ENCODE data around the gene SS18L1. TPM values are rescaled to one million over a fixed set of nuclear protein-coding genes. Genes with fewer than 3 reads are reported as not detected.

The SS18L1 gene
- total RNA-seq, 1 experiment from 2014 or later: 12.3 TPM

GRCh38 chr20:62149532-62150309 is 6.2 kb downstream of the SS18L1 start:
- no peak for DNase-seq
- Histone ChIP-seq H3K4me2 (ENCODE audit: low read depth, low read length, poor library complexity, severe bottlenecking) (no peak overlapping the region), H3K9ac (ENCODE audit: low read length) (no peak overlapping the region), H3K4me1 (ENCODE audit: low read length) (peaks cover 5% of the 10 kb centered on the region), H3K79me2 (ENCODE audit: low read length) (peaks cover 35% of the 10 kb centered on the region), H3K27me3 (ENCODE audit: low read length) (no peaks in the 10 kb centered on the region), H3K27ac (ENCODE audit: low read length) (no peak overlapping the region), H3K4me3 (ENCODE audit: low read length) (no peak overlapping the region), H4K20me1 (ENCODE audit: insufficient read depth, low read depth, low read length) (peaks cover 70% of the 10 kb centered on the region), H3K9me3 (ENCODE audit: low read length) (no peaks in the 10 kb centered on the region; the same call in 1 of the 2 replicates), H3K9me2 (replicated peaks; ENCODE audit: insufficient read depth, low read length) (no peaks in the 10 kb centered on the region), H3K36me3 (ENCODE audit: insufficient read depth, low read length) (peaks cover 3% of the 10 kb centered on the region; the same call in 1 of the 2 replicates), H2AFZ (ENCODE audit: low read length) (no peak overlapping the region)

- Histone ChIP-seq H3K9ac (ENCODE audit: low read length) (no peak overlapping the region), H3K4me2 (ENCODE audit: low read depth, low read length, poor library complexity, severe bottlenecking) (no peak overlapping the region), H3K9me3 (ENCODE audit: low read length) (no peaks in the 10 kb centered on the region; the same call in 1 of the 2 replicates), H3K4me3 (ENCODE audit: low read length) (no peak overlapping the region), H3K27ac (ENCODE audit: low read length) (no peak overlapping the region), H3K27me3 (ENCODE audit: low read length) (no peaks in the 10 kb centered on the region), H3K4me1 (ENCODE audit: low read length) (no peaks in the 10 kb centered on the region; the same call in 1 of the 2 replicates), H4K20me1 (ENCODE audit: insufficient read depth, low read depth, low read length) (peaks cover 70% of the 10 kb centered on the region), H3K9me2 (replicated peaks; ENCODE audit: insufficient read depth, low read length) (no peaks in the 10 kb centered on the region), H2AFZ (ENCODE audit: low read length) (no peak overlapping the region), H3K79me2 (ENCODE audit: low read length) (peaks cover 29% of the 10 kb centered on the region), H3K36me3 (ENCODE audit: insufficient read depth, low read length) (peaks cover 3% of the 10 kb centered on the region; the same call in 1 of the 2 replicates)
- no peak for DNase-seq
These were observed 6.7 kb downstream of the SS18L1 start for GRCh38 chr20:62150310-62150575.

- no peak overlapping the region for H3K4me2 ChIP-seq (ENCODE audit: low read depth, low read length, poor library complexity, severe bottlenecking)
- no peaks in the 10 kb centered on the region for H3K9me2 ChIP-seq (replicated peaks; ENCODE audit: insufficient read depth, low read length)
- H3K79me2 ChIP-seq (ENCODE audit: low read length): peaks cover 20% of the 10 kb centered on the region; the same call in 1 of the 2 replicates
- H3K9ac ChIP-seq (ENCODE audit: low read length): no peak overlapping the region
- peaks cover 2% of the 10 kb centered on the region for H3K4me1 ChIP-seq (ENCODE audit: low read length)
- no peak overlapping the region for H3K4me3 ChIP-seq (ENCODE audit: low read length)
- peaks cover 70% of the 10 kb centered on the region for H4K20me1 ChIP-seq (ENCODE audit: insufficient read depth, low read depth, low read length)
- no peak overlapping the region for H2AFZ ChIP-seq (ENCODE audit: low read length)
- no peaks in the 10 kb centered on the region; the same call in 1 of the 2 replicates for H3K36me3 ChIP-seq (ENCODE audit: insufficient read depth, low read length)
- no peak overlapping the region for H3K27ac ChIP-seq (ENCODE audit: low read length)
- H3K27me3 ChIP-seq (ENCODE audit: low read length): no peaks in the 10 kb centered on the region
- no peak for DNase-seq
- H3K9me3 ChIP-seq (ENCODE audit: low read length): no peaks in the 10 kb centered on the region; the same call in 1 of the 2 replicates
These were observed 7.7 kb downstream of the SS18L1 start for GRCh38 chr20:62151225-62151624.

- no peak for DNase-seq
- H3K9me3 ChIP-seq (ENCODE audit: low read length): no peaks in the 10 kb centered on the region; the same call in 1 of the 2 replicates
- H3K4me1 ChIP-seq (ENCODE audit: low read length): peaks cover 9% of the 10 kb centered on the region
- H3K79me2 ChIP-seq (ENCODE audit: low read length): peaks cover 16% of the 10 kb centered on the region; the same call in 1 of the 2 replicates
- no peak overlapping the region for H3K4me2 ChIP-seq (ENCODE audit: low read depth, low read length, poor library complexity, severe bottlenecking)
- H3K36me3 ChIP-seq (ENCODE audit: insufficient read depth, low read length): no peaks in the 10 kb centered on the region; the same call in 1 of the 2 replicates
- no peaks in the 10 kb centered on the region for H3K9me2 ChIP-seq (replicated peaks; ENCODE audit: insufficient read depth, low read length)
- H3K27ac ChIP-seq (ENCODE audit: low read length): no peak overlapping the region
- H3K9ac ChIP-seq (ENCODE audit: low read length): no peak overlapping the region
- H4K20me1 ChIP-seq (ENCODE audit: insufficient read depth, low read depth, low read length): peaks cover 70% of the 10 kb centered on the region
- no peaks in the 10 kb centered on the region for H3K27me3 ChIP-seq (ENCODE audit: low read length)
- no peak overlapping the region for H3K4me3 ChIP-seq (ENCODE audit: low read length)
- H2AFZ ChIP-seq (ENCODE audit: low read length): no peak overlapping the region
These were observed 8.3 kb downstream of the SS18L1 start for GRCh38 chr20:62151835-62152364.

GRCh38 chr20:62155428-62156253 is 12.1 kb downstream of the SS18L1 start:
- H4K20me1 ChIP-seq (ENCODE audit: insufficient read depth, low read depth, low read length): peaks cover 72% of the 10 kb centered on the region
- H3K9ac ChIP-seq (ENCODE audit: low read length): no peak overlapping the region
- H3K9me2 ChIP-seq (replicated peaks; ENCODE audit: insufficient read depth, low read length): no peaks in the 10 kb centered on the region
- H3K79me2 ChIP-seq (ENCODE audit: low read length): no peaks in the 10 kb centered on the region; the same call in 1 of the 2 replicates
- H3K4me3 ChIP-seq (ENCODE audit: low read length): no peak overlapping the region
- peaks cover 36% of the 10 kb centered on the region for H3K4me1 ChIP-seq (ENCODE audit: low read length)
- H3K4me2 ChIP-seq (ENCODE audit: low read depth, low read length, poor library complexity, severe bottlenecking): no peak overlapping the region
- no peak overlapping the region for H2AFZ ChIP-seq (ENCODE audit: low read length)
- no peaks in the 10 kb centered on the region; the same call in 1 of the 2 replicates for H3K36me3 ChIP-seq (ENCODE audit: insufficient read depth, low read length)
- no peak for DNase-seq
- no peaks in the 10 kb centered on the region; the same call in 1 of the 2 replicates for H3K9me3 ChIP-seq (ENCODE audit: low read length)
- no peaks in the 10 kb centered on the region for H3K27me3 ChIP-seq (ENCODE audit: low read length)
- H3K27ac ChIP-seq (ENCODE audit: low read length): no peak overlapping the region

GRCh38 chr20:62156254-62156556 is 12.6 kb downstream of the SS18L1 start:
- peaks cover 36% of the 10 kb centered on the region for H3K4me1 ChIP-seq (ENCODE audit: low read length)
- no peaks in the 10 kb centered on the region; the same call in 1 of the 2 replicates for H3K9me3 ChIP-seq (ENCODE audit: low read length)
- no peak for DNase-seq
- no peak overlapping the region for H2AFZ ChIP-seq (ENCODE audit: low read length)
- H3K4me2 ChIP-seq (ENCODE audit: low read depth, low read length, poor library complexity, severe bottlenecking): no peak overlapping the region
- H3K4me3 ChIP-seq (ENCODE audit: low read length): no peak overlapping the region
- H3K9me2 ChIP-seq (replicated peaks; ENCODE audit: insufficient read depth, low read length): no peaks in the 10 kb centered on the region
- no peak overlapping the region for H3K27ac ChIP-seq (ENCODE audit: low read length)
- no peaks in the 10 kb centered on the region; the same call in 1 of the 2 replicates for H3K79me2 ChIP-seq (ENCODE audit: low read length)
- H3K27me3 ChIP-seq (ENCODE audit: low read length): no peaks in the 10 kb centered on the region
- H3K36me3 ChIP-seq (ENCODE audit: insufficient read depth, low read length): no peaks in the 10 kb centered on the region; the same call in 1 of the 2 replicates
- H3K9ac ChIP-seq (ENCODE audit: low read length): no peak overlapping the region
- H4K20me1 ChIP-seq (ENCODE audit: insufficient read depth, low read depth, low read length): peaks cover 72% of the 10 kb centered on the region

GRCh38 chr20:62156592-62157386 is 13.2 kb downstream of the SS18L1 start:
- Histone ChIP-seq H3K9ac (ENCODE audit: low read length) (no peak overlapping the region), H3K9me3 (ENCODE audit: low read length) (no peaks in the 10 kb centered on the region; the same call in 1 of the 2 replicates), H3K36me3 (ENCODE audit: insufficient read depth, low read length) (no peaks in the 10 kb centered on the region; the same call in 1 of the 2 replicates), H4K20me1 (ENCODE audit: insufficient read depth, low read depth, low read length) (peaks cover 72% of the 10 kb centered on the region), H3K4me3 (ENCODE audit: low read length) (no peak overlapping the region), H3K4me1 (ENCODE audit: low read length) (peaks cover 36% of the 10 kb centered on the region), H3K27ac (ENCODE audit: low read length) (no peak overlapping the region), H3K4me2 (ENCODE audit: low read depth, low read length, poor library complexity, severe bottlenecking) (no peak overlapping the region), H3K27me3 (ENCODE audit: low read length) (no peaks in the 10 kb centered on the region), H2AFZ (ENCODE audit: low read length) (no peak overlapping the region), H3K79me2 (ENCODE audit: low read length) (no peaks in the 10 kb centered on the region; the same call in 1 of the 2 replicates), H3K9me2 (replicated peaks; ENCODE audit: insufficient read depth, low read length) (no peaks in the 10 kb centered on the region)
- peak; percentile 88 for DNase-seq

Measured in Karpas-422 (cell line).